TTC549 (cell line): ENCODE data around the gene SIPA1L2.

ENCODE experiments used
- FAIRE-seq: peaks from 2 replicates; lab custom pipeline; 2012; peaks lifted over from hg19 to GRCh38; lab: Jason Lieb, UNC

Gene SIPA1L2

DNA sequence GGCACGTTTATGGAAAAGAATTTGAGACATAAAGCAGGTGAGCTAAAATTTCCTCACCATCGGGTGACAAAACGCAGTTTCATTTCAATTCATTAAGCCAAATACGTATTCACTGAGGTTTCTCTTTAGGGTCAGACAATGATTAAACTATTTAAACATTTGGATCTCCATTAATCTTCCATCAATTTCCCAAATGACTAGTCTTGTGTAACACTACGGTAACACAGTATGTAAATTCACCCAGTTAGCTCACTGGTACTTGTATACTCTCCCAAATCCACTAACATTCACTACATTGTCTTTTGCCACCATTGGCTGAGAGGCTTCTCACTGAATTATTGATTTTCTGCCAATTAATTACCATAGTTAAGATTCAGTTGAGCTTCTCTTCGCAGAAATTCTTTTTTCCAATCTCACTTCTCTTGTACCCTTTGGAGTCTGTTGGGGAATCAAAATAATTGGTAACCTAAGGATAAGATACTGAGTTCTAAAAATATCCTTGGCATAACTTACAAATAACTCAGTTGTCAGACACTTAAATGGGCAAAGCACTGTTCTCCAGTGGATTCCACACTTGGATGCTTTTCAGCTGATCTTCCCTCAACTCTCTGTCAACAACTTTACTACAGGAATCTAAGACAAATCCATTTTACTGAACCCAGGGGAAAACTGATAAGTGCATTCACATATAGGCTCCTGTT lies 40.7 kb downstream of the SIPA1L2 start:
- no peak for FAIRE-seq

DNA sequence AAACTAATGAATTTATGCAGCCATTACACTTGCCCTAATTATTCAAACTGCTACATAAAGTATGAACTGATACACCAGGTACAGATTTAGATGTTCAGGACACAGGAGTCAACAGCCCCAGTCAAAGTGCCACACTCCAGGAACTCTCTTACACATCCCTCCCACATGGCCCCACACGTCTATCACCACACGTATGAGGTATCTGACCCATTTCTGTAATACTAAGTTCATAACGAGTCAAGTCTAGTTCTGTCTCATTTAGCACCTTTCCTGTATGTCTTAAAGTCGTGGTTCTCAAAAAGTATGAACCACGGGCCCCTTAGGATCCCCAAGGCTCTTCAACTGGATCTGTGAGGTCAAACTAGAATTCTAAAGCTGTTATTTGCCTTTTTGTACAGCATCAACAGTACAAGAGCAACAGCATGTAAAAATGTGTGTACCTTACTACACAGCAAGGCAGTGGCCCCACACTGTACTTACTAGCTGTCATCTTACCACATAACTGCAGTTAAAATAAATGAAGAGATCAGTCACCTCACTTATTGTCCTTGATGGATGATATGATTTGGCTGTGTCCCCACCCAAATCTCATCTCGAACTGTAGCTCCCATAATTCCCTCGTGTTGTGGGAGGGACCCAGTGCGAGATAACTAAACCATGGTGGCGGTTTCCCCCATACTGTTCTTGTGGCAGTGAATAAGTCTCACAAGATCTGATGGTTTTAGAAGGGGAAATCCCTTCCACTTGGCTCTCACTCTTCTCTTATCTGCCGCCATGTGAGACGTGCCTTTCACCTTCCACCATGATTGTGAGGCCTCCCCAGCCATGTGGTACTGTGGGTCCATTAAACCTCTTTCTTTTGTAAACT lies 42.6 kb downstream of the SIPA1L2 start:
- FAIRE-seq, result no peak

DNA sequence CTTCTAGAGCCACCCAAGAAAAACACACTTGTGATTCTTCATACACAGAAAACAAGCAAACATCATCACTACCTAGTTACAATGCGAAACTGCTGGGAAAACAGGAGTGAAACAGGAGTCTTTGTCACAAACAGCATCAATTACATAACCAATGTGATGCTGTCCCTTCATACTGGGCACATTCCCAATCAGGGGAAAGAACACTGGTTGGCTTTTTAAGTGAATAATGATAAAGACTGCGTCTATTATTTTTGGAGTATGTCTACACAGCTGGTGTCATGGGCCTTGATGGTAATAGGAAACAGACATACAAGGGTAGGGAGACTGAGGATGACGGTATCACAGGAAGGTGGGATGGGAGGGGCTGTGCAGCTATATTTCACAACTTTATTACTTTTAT lies 43.3 kb downstream of the SIPA1L2 start:
- FAIRE-seq, result no peak

DNA sequence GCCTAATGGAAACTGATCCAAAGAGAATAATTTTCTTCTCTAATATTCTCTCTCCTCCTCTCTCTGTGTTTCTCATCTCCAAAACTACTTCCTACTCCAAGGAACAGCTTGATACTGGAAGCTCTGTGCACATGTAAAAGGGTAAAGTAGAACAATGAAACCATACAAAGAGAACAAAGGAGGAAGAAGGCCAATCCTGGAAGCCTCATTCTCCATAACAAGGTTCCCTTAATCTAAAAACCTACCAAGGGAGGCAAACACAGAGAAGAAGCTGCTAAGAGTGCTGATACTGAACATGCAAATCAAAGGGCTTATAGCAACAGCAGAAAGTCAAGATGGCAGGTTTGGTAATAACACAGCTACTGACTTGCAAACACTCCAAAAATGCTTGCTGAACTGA lies 44.4 kb downstream of the SIPA1L2 start:
- FAIRE-seq, result no peak

DNA sequence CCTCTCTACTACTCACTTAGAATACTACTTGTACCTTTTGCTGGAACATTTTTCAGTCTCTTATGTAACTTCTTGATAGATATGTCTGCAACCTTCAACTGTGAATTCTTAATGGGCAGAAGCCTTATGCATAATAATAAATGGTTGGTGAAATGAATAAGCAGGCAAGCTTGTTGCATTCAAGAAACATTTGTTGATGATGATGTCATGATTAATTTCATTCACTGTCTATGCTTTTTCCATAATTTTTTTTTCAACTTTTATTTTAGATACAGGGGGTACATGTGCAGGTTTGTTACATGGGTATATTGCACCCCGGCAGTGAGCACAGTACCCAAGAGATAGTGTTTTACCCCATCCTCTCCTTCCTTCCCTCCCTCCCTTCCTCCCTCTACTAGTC lies 48.0 kb downstream of the SIPA1L2 start:
- no peak for FAIRE-seq
